ENCODE results near the gene FOLR3. TPM values are rescaled to one million over a fixed set of nuclear protein-coding genes. Genes with fewer than 3 reads are reported as not detected.
A peak's percentile ranks its signal among the peaks of the same experiment; 100 is the strongest.
"Not testable (repeated sequence)": the region's sequence is repeated elsewhere in the genome, so short reads cannot be mapped to it uniquely, and the experiment has no call there.

FOLR3 gene
- total RNA-seq (under 1 TPM in 1 of 2 donors, not detected in 1; 0.44 TPM), total RNA-seq (0 reads per million in 2 donors)

DNA sequence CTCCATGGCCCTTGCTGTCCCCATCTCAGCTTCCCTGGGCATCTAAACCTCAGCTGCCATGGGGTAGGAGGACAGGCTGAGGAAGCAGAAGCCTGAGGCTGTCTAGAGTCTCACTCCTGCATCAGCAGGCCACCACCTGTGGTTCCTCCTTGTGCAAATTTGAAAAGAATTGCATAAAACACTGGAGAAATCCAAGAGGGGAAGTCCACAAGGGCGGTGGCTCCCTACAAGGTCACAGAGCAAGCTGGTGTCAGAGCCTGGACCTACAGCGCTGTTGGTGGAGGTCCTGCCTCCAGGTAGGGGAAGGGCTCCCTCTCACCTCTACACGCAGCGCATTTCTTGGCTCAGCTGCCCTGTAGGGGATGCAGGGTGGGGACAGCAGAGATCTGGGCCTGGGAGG, at the start of gene FOLR3:
Gene FOLR3 (plus strand): TSS at position 253 of the 400 bp plus-strand sequence. CDS start 228 bp downstream, outside the sequence.
- H3K4me1 Mint-ChIP-seq; H3K9me3 ChIP-seq (ENCODE audit: control insufficient read depth, low read length, poor library complexity, severe bottlenecking); ATAC-seq; DNase-seq; H3K27ac Mint-ChIP-seq; H3K4me3 Mint-ChIP-seq; H3K36me3 Mint-ChIP-seq (ENCODE audit: low read depth): not testable (repeated sequence)
- peaks cover 20% of the 10 kb centered on the region for H3K27me3 Mint-ChIP-seq

DNA sequence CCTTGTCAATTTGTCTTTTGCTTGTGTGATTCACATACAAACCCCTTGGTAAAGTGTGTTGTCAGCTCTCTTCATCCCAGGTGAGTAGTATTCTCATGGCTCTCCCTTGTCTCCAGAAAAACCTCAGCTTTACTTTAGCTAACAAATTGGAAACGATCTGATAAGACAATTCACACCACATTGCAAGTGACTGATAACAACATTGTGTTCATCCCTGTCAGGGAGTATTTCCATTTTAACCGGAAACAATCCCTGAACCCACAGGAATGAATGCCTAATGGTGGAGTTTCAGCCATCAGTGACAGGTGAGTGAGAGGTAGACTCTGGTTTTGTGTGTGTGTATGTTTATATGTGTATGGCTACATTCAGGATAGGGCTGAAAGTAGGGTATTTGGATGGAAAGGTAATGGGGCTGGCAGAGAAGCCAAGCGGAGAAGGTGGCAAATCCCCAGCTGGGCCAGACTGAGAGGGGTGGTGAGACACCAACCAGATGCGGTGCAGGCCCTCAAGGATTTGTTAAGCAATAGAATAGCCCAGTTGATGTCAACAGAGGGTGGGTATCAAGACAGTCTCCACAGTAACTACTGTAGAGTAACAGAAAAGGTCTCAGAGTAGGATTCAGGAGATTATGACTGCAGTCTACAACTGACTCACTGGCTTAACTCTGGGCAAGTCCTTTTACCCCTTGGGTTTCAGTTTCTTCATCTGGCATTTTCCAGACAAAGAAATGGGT, 47.3 kb upstream of the FOLR3 start:
- ATAC-seq (no peak), DNase-seq (no peak)
- no peaks in the 10 kb centered on the region for H3K9me3 ChIP-seq (ENCODE audit: control insufficient read depth, low read length, poor library complexity, severe bottlenecking)
- Mint-ChIP-seq H3K27ac (peak overlapping the region; percentile 97), H3K4me3 (no peak overlapping the region), H3K27me3 (no peaks in the 10 kb centered on the region), H3K4me1 (peaks cover 30% of the 10 kb centered on the region), H3K36me3 (ENCODE audit: low read depth) (no peaks in the 10 kb centered on the region)

DNA sequence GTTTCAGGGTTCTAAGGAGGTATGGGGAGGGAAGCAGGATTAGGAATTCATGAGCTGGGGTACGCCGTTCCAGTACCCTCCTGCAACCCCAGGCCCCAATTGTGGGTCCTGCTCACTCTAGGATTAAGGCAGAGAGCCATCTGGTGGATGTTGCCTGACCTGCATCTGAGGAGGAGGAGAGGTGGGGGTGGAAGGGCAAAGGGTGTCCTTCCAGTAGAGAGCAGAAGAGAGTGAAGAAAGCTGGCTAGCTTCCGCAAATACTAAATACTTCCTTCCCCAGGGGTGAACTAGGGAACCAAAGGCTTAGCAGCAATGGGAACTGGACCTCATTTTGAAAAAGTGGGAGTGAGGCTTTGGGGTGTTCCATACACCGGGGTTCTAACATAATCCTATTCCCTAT, 44.2 kb upstream of the FOLR3 start:
- no peaks in the 10 kb centered on the region for H3K27me3 Mint-ChIP-seq
- peaks cover 21% of the 10 kb centered on the region for H3K4me1 Mint-ChIP-seq
- ATAC-seq (peak; percentile 98), DNase-seq (peak; percentile 27 to 60 (median 45))
- H3K27ac Mint-ChIP-seq: peak overlapping the region; percentile 91
- H3K9me3 ChIP-seq (ENCODE audit: control insufficient read depth, low read length, poor library complexity, severe bottlenecking): no peaks in the 10 kb centered on the region
- H3K36me3 Mint-ChIP-seq (ENCODE audit: low read depth): no peaks in the 10 kb centered on the region
- no peak overlapping the region for H3K4me3 Mint-ChIP-seq

- H3K27ac Mint-ChIP-seq: peak overlapping the region; percentile 70
- no peaks in the 10 kb centered on the region for H3K9me3 ChIP-seq (ENCODE audit: control insufficient read depth, low read length, poor library complexity, severe bottlenecking)
- peaks cover 33% of the 10 kb centered on the region for H3K4me1 Mint-ChIP-seq
- H3K36me3 Mint-ChIP-seq (ENCODE audit: low read depth): peaks cover 4% of the 10 kb centered on the region
- H3K4me3 Mint-ChIP-seq: no peak overlapping the region
- DNase-seq (no peak), ATAC-seq (no peak)
- H3K27me3 Mint-ChIP-seq: no peaks in the 10 kb centered on the region
Measured at GRCh38 chr11:72098741-72099140, 36.8 kb upstream of the FOLR3 start.

DNA sequence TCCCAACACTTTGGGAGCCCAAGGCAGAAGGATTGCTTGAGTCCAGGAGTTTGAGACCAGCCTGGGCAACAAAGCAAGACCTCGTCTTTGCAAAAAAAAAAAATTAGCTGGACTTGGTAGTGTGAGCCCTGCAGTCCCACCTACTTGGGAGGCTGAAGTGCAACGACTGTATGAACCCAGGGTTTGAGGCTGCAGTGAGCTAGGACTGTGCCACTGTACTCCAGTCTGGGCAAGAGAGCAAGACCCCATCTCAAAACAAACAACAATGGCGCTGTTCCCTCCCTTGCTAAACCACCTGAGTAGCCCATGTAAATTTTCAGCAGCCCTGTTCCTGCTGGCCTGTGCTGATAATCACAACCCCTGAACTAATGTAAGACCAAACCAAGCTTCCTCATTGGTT, 35.5 kb upstream of the FOLR3 start:
- no peaks in the 10 kb centered on the region for H3K9me3 ChIP-seq (ENCODE audit: control insufficient read depth, low read length, poor library complexity, severe bottlenecking)
- Mint-ChIP-seq H3K36me3 (ENCODE audit: low read depth) (peaks cover 4% of the 10 kb centered on the region), H3K27me3 (no peaks in the 10 kb centered on the region), H3K4me3 (no peak overlapping the region), H3K27ac (peak overlapping the region; percentile 94), H3K4me1 (peaks cover 37% of the 10 kb centered on the region)
- no peak for ATAC-seq
- no peak for DNase-seq

DNA sequence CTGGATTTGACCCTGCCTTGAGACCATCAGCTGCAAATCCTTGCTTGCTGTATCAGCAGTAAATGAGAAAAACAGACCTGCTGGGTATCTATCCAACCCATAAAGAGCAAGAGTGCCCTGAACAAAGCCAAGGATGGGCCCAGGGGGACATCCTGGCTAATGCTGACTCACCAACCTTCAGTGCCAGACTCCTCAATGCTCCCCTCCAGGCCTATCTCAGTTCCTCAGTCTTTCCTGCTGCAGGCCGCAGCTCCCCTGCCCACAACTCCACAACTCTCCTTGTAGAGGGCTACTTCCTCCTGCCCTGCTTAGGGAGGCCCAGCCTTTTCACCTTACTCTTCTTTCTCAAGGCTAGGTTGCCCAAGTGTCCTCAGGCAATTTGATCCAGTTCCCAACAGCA, 35.1 kb upstream of the FOLR3 start:
- ATAC-seq (no peak), DNase-seq (no peak)
- H3K9me3 ChIP-seq (ENCODE audit: control insufficient read depth, low read length, poor library complexity, severe bottlenecking): no peaks in the 10 kb centered on the region
- Mint-ChIP-seq H3K27ac (peak overlapping the region; percentile 94), H3K4me1 (peaks cover 38% of the 10 kb centered on the region), H3K27me3 (no peaks in the 10 kb centered on the region), H3K36me3 (ENCODE audit: low read depth) (peaks cover 4% of the 10 kb centered on the region), H3K4me3 (no peak overlapping the region)

- H3K27ac Mint-ChIP-seq: peak overlapping the region; percentile 94
- DNase-seq (no peak), ATAC-seq (no peak)
- peak overlapping the region; percentile 93 for H3K4me3 Mint-ChIP-seq
- no peaks in the 10 kb centered on the region for H3K27me3 Mint-ChIP-seq
- peaks cover 38% of the 10 kb centered on the region for H3K4me1 Mint-ChIP-seq
- no peaks in the 10 kb centered on the region for H3K9me3 ChIP-seq (ENCODE audit: control insufficient read depth, low read length, poor library complexity, severe bottlenecking)
- H3K36me3 Mint-ChIP-seq (ENCODE audit: low read depth): peaks cover 4% of the 10 kb centered on the region
Measured at GRCh38 chr11:72102162-72102561, 33.4 kb upstream of the FOLR3 start.

DNA sequence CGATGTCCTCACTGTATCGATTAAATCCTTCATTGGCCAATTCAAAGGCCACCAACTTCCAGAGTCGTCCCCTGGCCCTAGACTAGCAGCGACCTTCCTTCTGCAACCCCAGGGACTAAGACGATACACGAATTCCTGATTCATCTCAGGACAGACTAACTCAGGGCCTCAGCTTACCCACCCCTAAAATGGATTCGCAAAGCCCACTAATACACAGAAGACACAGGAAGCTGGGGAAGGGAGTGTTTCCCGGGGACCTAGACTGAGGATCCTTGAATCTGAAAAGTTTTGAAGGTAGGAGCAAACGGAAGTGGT, 32.9 kb upstream of the FOLR3 start:
- DNase-seq: no peak
- ATAC-seq: no peak
- no peaks in the 10 kb centered on the region for H3K9me3 ChIP-seq (ENCODE audit: control insufficient read depth, low read length, poor library complexity, severe bottlenecking)
- H3K36me3 Mint-ChIP-seq (ENCODE audit: low read depth): peaks cover 7% of the 10 kb centered on the region
- peak overlapping the region; percentile 93 for H3K4me3 Mint-ChIP-seq
- H3K27ac Mint-ChIP-seq: peak overlapping the region; percentile 94
- H3K27me3 Mint-ChIP-seq: no peaks in the 10 kb centered on the region
- H3K4me1 Mint-ChIP-seq: peaks cover 38% of the 10 kb centered on the region

DNA sequence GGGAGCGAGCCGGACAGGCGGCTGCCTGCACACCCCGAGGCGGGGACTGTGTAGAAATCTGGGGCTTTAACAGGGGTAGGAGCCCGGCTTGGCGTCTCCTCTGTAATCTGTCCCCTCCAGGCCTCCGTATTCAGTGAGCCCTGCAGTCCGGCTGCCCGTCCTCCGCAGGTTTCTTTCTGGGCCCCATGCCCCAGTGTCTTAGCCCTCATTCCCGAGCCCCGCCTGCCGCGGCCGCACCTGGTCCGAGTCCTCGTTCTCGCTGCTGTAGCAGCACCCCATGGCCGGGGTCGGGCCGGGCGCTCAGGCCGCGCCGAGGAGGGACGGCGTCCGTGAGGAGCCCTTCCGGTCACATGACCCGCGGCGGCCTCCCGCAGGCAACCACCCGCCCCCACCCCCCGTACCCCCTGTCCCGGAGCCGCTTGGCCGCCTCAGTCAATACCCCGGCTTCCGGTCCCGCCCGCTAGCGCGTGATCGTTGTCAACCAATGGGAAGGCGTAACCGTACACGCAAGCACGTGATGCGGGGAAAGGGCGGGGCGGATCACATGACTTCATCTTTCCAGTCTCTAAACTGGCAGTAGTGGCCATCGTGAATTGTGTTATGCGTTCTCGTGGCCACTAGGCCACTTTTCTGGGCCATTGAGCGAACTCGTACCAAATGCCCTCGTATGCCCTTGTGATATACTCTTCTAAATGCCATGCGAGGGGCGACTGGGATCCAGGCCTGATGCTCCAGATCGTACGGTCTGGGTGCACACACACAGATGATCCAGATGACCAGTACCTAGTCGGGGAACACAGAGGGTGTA, 32.4 kb upstream of the FOLR3 start, which contains the start of gene LAMTOR1:
Gene LAMTOR1 (minus strand): TSS at position 352 of the 808 bp plus-strand sequence. CDS start 73 bp downstream, at position 279.
- H3K36me3 Mint-ChIP-seq (ENCODE audit: low read depth): peaks cover 4% of the 10 kb centered on the region
- ATAC-seq (peak; percentile 98), DNase-seq (peak; percentile 88 to 92 (median 91))
- H3K27ac Mint-ChIP-seq: peak within 1 kb of the TSS; percentile 94
- no peaks in the 10 kb centered on the region for H3K27me3 Mint-ChIP-seq
- no peaks in the 10 kb centered on the region for H3K9me3 ChIP-seq (ENCODE audit: control insufficient read depth, low read length, poor library complexity, severe bottlenecking)
- H3K4me3 Mint-ChIP-seq: peak within 1 kb of the TSS; percentile 93
- peaks cover 35% of the 10 kb centered on the region for H3K4me1 Mint-ChIP-seq

DNA sequence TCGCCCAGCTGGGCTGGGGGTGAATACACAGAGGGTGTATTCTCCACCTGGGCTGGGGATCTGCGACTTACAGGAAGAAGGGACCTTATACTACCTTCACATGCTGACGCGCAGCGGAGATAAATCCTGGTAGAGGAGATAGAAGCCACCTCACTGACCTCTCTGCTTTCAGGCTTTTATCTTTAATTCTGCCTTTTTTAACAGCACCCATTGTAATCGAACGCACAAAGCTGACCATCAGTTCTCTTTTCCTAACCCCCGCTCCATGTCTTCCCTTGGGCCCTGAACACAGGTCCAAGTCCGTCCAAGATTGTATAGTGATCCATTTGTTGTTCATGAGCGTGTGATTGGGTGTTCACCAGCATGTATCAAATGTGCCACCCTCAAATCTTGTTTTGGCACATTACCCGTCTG, 31.8 kb upstream of the FOLR3 start:
- no peak for ATAC-seq
- Mint-ChIP-seq H3K27me3 (no peaks in the 10 kb centered on the region), H3K4me1 (peaks cover 35% of the 10 kb centered on the region), H3K4me3 (peak overlapping the region; percentile 93), H3K27ac (peak overlapping the region; percentile 94), H3K36me3 (ENCODE audit: low read depth) (peaks cover 4% of the 10 kb centered on the region)
- DNase-seq: no peak
- H3K9me3 ChIP-seq (ENCODE audit: control insufficient read depth, low read length, poor library complexity, severe bottlenecking): no peaks in the 10 kb centered on the region

DNA sequence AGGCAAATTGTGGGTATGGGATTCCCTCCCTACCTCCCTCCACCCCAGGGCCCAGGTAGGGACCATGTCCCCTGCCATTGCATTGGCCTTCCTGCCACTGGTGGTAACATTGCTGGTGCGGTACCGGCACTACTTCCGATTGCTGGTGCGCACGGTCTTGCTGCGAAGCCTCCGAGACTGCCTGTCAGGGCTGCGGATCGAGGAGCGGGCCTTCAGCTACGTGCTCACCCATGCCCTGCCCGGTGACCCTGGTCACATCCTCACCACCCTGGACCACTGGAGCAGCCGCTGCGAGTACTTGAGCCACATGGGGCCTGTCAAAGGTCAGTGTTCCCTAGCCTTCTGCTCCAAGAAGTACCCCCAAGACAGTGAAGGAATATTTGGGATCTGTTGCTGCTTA, 29.6 kb upstream of the FOLR3 start, which contains the start of gene TOMT:
Gene TOMT (plus strand): TSS at position 37 of the 400 bp plus-strand sequence. CDS start 28 bp downstream, at position 65.
- no peaks in the 10 kb centered on the region for H3K9me3 ChIP-seq (ENCODE audit: control insufficient read depth, low read length, poor library complexity, severe bottlenecking)
- Mint-ChIP-seq H3K27ac (peak within 1 kb of the TSS; percentile 94), H3K4me3 (no peak within 1 kb of the TSS), H3K27me3 (no peaks in the 10 kb centered on the region), H3K36me3 (ENCODE audit: low read depth) (peaks cover 6% of the 10 kb centered on the region), H3K4me1 (peaks cover 31% of the 10 kb centered on the region)
- ATAC-seq (no peak), DNase-seq (no peak)

GRCh38 chr11:72111300-72112142, 24.0 kb upstream of the FOLR3 start:
- Mint-ChIP-seq H3K27ac (peak overlapping the region; percentile 99), H3K27me3 (no peaks in the 10 kb centered on the region), H3K4me1 (peaks cover 20% of the 10 kb centered on the region), H3K4me3 (peak overlapping the region; percentile 96), H3K36me3 (ENCODE audit: low read depth) (peaks cover 7% of the 10 kb centered on the region)
- no peak for ATAC-seq
- no peaks in the 10 kb centered on the region for H3K9me3 ChIP-seq (ENCODE audit: control insufficient read depth, low read length, poor library complexity, severe bottlenecking)
- DNase-seq: no peak
